HG03565 (cell line): ENCODE measurements around the gene EXOC8.

Experiments
- ATAC-seq: cut with Tn5 transposase; IDR thresholded peaks from one replicate; pipeline ENCODE4 v1.9.1; 2021; ENCODE audit warnings: mild to moderate bottlenecking, moderate library complexity; ENCODE audit not compliant: unreplicated experiment

EXOC8 gene

GRCh38 chr1:231318015-231318355, 19.7 kb downstream of the EXOC8 start:
- ATAC-seq: no peak

GRCh38 chr1:231317306-231318014, 20.2 kb downstream of the EXOC8 start:
- ATAC-seq: no peak

- no peak for ATAC-seq
Measured at GRCh38 chr1:231315887-231316286, 21.8 kb downstream of the EXOC8 start.

- no peak for ATAC-seq
Measured at GRCh38 chr1:231313661-231314060, 24.0 kb downstream of the EXOC8 start.

GRCh38 chr1:231312432-231312788, 25.2 kb downstream of the EXOC8 start:
- ATAC-seq: no peak

GRCh38 chr1:231311720-231312431, 25.8 kb downstream of the EXOC8 start:
- no peak for ATAC-seq

- no peak for ATAC-seq
Measured at GRCh38 chr1:231310391-231310934, 27.2 kb downstream of the EXOC8 start.

GRCh38 chr1:231301990-231302389, 35.7 kb downstream of the EXOC8 start:
- ATAC-seq: no peak

GRCh38 chr1:231295938-231296337, 41.7 kb downstream of the EXOC8 start:
- ATAC-seq: no peak

GRCh38 chr1:231286603-231287002, 51.0 kb downstream of the EXOC8 start:
- ATAC-seq: no peak

- no peak for ATAC-seq
Measured at GRCh38 chr1:231284441-231284840, 53.2 kb downstream of the EXOC8 start.
